GM18520 (cell line): ENCODE results near the gene ITGB1.

Experiments
- ATAC-seq: cut with Tn5 transposase; IDR thresholded peaks from one replicate; pipeline ENCODE4 v1.9.1; 2021; ENCODE audit not compliant: unreplicated experiment

ITGB1 gene

DNA sequence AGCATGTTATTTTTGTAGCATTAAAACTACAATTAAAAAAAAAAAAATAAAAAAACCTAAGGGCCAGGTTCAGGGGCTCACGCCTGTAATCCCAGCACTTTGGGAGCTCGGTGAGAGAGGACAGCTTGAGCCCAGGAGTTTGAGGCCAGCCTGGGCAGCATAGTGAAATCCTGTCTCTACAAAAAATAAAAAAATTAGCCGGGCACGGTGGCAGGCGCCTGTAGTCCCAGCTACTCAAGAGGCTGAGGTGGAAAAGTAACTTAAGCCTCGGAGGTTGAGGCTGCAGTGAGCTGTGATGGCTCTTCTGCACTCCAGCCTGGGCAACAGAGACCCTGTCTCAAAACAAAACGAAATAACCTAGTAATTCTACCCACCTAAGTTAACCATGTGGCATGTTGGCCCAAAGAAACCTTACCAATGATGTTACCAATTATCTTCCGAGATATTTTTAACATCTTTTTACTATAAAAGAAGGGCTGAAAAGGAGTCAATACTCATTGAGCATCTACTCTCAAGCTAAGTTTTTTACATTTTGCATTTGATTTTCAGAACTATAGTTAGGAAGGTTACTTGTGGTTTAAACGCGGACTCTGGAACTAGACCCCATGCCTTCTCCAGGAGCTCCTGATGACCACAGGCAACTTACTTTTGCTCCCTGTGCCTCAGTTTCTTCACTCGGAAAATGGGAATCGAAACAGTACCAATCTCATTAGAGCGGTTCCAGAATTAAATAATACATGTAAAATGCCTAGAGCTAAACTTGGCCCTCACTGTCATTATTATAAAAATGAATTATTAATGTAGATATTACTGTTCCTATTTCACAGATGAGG is 1.4 kb downstream of the ITGB1 start:
- no peak for ATAC-seq

DNA sequence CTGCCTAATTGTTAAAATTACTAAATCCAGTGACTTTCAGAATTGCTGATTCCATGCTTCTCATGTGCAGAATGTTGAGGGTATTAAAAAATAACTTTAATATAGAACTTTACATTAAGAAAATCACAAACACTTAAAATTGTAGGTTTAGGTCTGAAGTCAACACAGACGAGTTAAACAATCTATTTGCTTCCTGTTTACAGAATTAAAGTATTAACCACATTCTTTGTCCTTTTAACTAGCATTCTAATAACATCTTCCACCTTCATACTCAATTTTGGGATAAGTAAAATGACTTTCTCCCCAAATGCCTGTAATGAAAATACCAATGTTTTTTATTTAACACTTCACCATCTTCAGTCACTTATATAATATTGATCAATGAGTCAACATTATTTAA is 2.2 kb downstream of the ITGB1 start:
- no peak for ATAC-seq

DNA sequence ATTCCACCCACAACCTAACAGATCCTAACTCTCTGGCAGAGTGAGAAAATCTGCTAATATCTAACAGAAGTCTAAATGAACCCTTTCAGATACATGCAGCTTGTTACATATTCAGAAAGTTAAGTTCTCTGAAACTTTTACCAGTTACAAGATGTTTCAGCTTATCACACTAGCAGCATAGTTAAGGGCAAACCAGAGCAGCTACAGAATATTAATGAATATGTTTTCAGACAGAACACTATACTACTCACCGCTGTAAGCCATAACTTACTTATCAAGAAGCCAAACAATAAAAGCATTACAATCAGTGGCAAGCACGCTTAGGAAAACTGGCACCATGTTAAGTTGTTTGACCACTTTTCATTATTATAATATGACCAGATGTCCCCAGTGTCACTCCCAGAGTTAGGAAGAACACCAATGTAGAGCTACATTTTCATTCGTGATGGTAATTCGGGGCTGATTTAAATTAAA is 2.7 kb downstream of the ITGB1 start:
- no peak for ATAC-seq

DNA sequence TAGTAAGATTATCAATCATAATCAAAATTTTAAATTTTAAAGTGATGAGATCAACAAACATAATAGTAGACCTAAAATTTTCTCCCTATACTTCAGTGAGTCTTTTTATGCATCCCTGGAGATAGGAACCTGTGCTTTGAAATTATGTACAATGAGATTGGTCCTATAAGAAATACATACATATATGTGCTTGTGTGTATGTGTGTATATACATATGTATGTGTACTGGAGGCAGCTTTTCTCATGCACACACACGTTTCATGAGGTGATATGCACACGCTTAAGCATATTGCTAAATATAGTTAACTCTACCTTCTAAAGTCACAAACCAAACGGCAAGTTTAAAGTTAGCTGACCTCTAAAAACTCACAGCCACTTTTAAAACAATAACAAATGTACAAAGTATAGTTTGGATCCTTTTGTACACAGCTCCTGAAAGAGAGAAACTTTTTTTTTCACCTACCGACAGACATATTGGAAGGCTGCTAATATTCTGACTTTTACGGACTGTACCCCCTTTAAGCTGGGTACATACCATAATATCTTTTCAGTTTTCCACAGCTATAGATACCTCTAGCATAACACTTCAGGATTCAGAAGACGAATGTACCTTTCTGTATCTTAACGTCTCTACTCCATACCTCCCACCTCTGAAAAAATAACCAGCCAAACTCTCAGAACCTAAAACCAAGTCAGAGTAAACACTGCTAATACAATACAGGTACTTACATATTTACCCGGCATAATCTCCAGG is 3.3 kb downstream of the ITGB1 start:
- ATAC-seq = no peak

DNA sequence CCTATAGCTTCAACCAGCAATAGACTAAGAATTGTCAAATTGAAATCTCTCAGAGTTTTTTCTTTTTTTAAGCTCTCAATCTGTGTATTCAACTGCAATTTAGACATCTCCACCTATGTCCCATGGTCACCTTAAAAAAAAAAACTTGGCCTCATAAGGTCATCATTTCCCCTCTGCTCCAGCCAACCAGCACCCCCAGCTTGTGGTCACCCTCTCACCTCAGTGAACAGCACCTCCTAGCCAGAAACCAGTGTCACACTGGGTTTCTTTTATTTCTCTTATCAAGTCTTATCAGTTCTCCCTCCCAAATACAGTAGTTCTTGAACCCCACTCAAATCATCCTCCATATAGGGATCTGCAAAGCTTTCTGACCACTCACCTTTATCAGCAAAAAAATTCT is 4.0 kb downstream of the ITGB1 start:
- no peak for ATAC-seq

DNA sequence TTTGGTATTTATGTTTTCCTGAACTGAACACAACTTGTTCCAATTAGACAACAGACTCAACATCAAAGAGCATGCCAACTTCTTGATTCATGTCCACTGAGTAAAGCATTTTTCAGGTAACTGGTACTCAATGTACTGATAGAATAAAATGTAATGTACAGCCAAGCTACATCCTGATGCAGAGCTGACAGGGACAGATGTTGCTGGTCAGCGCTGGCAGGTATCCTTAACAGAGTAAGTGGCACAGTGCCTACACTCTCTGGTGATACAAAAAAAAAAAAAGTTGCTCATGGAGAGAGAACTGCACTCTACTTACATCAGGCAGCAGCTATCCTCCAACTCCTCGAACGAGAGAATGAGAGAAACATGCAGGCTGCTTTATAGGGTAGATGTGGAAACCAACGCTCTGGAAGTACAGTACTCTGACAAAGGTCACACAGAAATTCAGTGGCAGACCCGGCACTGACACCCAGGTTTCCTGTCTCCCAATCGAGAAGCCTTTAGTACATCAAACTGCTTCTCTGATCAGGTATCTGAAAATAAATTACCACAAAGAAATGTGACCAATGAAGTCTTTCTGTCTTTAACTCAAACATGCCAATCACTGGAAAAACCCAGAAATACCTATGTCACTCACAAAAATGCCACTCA is 4.6 kb downstream of the ITGB1 start:
- ATAC-seq = no peak

DNA sequence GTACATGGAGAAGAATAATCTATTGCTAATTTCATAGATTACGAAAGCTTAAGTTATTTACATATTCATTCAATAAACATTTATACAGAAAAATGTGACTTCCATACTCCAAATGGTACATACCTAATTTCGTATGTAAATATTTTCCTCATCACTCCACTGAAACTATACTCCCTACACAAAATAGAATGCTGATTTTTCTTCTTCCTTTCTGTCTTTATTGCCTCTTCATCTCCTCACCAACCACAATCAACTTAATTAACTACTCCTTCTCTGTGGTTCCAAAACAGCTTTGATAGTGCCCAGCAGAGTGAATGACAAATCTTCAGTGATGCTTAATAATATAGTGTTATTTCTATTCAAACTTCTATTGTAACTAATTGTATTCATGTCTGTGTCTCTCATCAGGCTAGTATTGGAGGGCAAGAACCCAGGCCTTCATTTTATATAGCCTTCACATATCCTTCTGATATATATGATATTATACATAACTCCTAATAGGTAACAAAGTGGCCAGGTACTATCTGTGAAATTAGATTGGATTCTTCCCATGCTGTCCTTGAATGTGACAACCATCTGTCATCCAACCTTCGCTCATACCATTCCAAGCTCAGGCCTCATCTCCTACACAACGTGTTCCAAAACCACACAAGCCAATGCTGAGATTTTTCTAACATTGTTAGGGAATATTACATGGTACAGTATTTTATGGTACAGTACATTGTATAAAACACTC is 5.3 kb downstream of the ITGB1 start:
- ATAC-seq = no peak

DNA sequence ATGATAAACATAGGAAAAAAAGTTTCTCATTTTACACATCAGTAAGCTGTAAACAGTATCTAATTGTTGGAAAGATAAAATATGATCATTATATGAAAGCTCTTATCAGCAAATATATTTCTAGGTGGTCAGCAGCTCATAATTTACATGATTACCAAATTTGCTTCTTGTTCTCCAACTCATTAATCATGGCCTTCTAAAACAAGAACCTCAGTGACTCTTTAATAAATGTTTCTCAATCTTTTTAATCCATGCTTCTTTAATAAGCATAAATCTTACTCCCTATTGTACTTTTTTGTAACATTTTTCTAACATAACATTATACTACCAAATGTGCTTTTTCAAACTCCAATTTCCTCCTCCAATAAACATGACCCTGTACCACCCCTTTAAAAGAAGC is 5.9 kb downstream of the ITGB1 start:
- ATAC-seq = no peak

DNA sequence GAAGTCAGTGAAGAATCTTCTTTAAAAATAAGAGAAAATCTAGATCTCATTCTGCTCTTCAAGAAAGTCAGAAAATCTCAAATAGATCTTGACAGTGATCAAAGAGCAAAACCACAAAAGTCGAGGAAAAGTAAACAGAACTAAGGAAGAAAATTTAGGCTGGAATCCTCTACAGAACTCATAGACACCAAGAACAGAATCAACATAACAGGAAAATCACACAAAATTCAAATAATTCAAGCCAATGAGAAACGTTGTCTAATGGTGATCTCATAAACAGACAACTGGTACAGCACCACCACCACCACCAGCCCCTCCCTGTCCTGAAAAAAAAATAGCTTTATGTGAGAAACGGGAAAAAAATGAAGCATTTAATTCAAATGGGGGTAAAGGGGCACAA is 6.9 kb downstream of the ITGB1 start:
- ATAC-seq = no peak

DNA sequence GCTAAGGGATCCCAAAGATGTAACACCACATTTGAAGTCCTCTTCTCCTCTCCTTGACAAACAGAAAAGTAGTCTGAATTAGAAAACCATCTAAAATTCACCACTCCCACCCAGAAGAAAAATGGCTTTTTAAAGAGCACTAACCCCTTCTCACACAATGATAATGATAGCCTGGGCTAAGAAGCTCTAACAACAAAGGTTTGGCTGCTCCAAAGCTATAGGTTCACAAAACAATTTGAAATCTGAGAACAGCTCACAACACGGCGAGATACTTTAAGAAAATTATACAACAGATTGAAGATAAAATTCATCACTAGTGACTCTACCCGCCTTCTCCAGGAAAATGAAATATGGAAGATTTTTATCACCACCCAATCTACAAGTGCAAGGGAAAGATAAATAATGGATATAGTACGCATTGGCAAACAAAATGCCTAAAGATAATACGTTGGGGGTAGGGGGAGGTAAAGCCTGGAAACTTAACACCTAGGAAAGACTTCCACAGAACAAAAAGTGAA is 7.4 kb downstream of the ITGB1 start:
- no peak for ATAC-seq

DNA sequence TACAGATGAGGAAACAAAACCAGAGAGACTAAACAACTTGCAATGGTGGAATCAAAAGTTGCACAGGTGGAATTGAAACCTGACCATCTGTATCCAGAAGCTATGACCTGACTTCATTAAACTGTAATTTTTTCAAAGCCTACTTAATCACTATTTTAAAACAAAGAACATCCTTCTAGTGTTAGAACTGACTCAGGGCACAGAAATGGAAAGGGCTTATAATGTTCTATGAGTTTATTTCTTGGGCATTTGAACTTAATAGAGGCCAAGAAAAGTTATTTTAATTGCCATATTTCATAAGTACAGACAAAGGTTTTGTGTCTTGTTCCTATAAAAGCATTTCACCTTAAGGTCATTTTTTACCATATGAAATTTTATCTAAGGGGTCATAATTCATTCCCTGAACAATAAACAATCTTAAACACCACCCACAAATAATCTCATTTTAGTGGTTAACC is 8.8 kb downstream of the ITGB1 start:
- no peak for ATAC-seq

DNA sequence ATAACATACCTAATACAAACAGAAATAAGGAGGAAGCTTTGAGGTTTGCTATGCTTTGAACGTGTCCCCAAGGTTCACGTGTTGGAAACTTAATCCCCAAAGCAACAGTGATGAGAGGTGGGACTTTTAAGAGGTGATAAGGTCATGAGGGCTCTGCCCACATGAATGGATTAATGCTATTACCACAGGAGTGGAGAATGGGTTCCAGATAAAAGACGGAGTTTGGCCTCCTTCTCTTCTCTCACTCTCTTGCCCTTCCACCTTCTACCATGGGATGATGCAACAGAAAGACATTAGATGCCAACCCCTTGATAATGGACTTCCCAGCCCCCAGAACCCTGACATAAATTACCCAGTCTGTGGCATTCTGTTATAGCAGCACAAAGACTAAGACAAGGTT is 9.6 kb downstream of the ITGB1 start:
- no peak for ATAC-seq

DNA sequence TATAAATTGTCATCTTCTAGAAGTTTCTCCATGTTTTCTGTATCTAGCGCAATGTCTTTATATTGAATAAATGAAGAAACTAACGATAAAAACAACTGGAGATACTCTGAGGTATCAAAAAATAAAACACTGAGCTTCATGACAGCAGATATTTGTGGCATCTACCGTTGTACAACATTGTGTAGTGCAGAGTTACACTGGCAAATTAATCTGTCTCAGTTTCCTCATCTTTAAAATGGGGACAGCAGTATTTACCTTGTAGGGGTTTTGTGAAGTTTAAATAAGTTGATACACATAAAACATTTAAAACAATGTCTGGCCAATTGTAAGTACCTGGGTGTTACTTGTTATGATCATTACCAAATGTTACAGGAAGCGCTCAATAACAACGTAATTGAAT is 10.4 kb downstream of the ITGB1 start:
- no peak for ATAC-seq

DNA sequence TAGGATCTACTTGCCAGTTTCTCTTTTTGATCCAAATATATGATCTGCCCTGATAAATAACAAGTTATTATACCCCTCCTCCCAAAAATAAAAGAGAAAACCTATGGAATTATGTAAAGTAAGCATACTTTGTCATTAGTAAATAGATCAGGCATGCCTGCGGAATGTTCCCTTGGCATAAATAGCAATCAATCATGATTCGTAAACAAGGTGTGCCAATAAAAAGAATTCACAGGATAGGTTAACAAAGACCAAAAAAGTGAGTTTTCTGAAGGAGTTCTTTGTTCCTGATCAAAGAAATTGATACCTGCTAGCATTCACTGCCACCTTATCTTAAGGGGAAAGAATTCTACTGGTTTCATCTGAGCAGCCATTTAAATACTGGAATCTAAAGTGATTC is 11.9 kb downstream of the ITGB1 start:
- ATAC-seq = no peak

DNA sequence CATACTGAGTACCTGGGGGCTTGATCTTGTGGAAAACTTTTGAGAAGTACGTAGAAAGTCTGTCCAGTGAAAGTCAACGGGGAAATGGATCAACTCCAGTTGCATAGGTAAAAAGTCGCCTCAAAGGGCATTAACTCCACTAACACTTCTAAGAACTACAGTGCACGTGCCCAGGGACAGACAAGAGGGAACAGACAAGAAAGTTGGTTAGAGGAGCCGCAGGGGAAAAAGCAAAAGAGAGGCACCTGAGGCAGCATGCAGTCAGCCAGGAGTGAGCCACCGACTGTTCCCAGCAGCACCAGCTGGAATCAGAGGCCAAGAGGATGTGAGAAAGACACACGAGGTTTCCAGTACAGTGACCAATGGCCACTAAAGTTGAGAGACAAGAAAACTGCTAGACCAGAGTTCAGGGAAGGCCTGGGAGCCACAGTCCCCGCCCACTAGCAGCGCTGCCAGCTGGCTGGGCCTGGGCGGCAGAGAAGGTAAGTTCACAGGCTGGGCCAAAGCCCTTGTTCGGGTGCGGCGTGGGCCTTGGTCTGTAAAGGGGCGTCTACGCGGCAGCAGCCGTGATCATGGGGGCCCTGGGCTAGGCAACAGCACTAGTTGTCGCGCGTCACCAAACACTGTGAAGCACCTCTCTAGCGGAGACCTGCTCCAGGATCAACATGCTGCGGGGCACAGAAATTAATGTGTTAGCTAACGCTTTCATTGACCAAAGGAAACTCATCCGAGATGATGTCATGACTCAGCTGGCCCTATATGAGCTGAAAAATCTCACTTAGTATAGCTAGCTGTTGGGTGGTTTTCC is 14.0 kb downstream of the ITGB1 start:
- no peak for ATAC-seq

DNA sequence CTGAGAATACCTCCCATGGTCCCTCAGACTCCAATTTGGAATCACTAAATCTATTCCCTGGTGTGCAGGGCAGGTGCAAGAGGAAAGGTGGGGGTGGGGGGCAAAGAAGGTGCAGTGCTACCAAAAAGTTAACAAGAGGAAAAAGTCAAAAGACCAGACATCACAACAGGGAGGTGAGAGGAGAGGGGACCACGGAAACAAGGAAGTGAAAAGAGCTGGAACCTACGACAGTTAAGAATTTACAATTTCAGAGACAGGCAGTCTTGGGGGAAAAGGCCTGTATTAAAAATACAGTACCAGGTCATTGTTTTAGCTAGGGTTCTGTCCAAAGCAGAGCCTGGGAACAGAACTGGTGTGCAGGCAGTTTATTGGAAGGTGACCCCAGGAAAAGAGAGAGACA is 14.6 kb downstream of the ITGB1 start:
- ATAC-seq = no peak

DNA sequence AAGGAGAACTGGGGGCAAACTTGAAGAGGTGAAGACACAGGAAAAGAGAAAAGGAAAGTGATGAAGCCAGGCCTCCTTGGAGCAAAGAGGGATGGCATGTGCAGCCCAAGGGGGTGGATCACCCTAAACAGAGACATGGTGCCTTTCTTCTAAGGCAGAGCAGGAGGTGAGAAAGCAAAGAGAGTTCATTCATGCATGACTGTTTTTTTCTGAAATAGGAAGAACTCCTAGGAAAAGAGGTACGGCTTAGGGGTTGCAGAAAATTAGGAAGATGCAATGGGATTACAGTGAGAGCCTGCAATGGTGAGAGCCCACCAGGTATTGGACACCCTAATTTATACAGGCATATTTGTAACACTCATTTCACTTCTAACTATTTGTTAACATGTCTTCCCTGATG is 15.9 kb downstream of the ITGB1 start:
- no peak for ATAC-seq

DNA sequence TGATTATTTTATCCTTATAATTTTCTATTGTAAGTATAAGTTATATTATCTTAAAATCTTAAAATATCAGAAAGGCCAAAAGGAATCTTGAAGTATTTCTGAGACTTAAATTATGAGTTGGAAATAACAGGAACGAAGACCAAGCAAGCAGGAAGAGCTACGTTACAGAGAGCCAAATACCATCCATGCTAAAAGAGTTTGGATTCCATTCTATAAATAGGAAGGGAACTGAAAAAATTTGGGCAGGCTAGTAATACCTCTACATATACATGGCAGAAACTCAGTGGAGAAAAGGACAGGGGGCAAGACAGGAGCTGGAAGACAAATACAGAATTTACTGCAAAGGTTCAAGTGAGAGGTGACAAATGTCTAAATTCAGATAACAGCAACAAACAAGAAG is 16.7 kb downstream of the ITGB1 start:
- no peak for ATAC-seq

DNA sequence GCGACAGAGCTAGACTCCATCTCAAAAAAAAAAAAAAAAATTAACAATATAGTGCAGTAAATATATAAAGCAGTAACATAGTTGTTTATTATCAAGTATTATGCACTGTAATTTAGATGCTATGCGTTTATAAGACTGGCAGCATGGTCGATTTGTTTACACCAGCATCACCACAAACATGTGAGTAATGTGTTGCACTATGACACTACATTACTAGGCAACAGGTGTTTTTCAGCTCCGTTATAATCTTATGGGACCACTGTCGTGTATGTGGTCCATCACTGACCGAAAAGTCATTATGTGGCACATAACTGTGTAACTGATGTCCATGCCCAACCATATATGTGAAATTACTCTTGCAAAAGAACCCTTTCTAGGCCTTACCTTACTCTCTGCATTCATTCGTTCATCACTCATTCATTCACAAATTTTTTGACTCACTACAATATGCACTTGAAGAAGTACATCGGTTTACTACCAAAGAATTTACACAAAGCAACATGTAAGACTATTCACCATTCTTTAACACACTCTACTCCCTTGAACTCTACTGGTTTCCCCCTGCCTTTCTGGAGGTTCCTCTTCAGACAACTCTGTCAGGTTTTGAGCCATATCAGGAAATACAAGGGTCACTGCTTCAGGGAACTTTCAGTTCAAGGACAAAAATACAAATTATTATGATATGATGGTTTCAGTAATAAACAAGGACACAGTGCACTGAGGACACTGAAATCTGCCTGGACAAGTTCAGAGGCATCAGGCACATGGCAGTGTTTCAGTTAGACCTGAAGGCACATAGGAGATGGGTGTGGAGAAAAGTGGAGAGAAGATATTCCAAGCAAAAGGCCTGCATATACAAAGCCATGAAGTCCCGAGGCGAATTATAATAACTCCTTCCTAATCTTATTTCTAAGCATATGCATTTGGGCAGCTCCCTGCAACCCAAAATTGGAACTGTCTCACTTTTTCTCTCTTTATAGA is 17.4 kb downstream of the ITGB1 start:
- no peak for ATAC-seq
